Stimulated activated naive CD8-positive, alpha-beta T cell treated with anti-CD3 and anti-CD28 coated beads, Interleukin-15, amount 100 ng/mL, for 72 hours (primary cell): Measurements from ENCODE around the gene NCOA7.
"Not testable (repeated sequence)": the region's sequence is repeated elsewhere in the genome, so short reads cannot be mapped to it uniquely, and the experiment has no call there.

Experiments
- ATAC-seq: fragments of 150-1000 bp; cut with Tn5 transposase; 2 replicates; pipeline ENCODE4 v1.10.0; 2021; ENCODE audit warnings: mild to moderate bottlenecking, moderate library complexity
- DNase-seq, 2 donors: peaks; one replicate each; pipeline ENCODE4 v3.0.0; 2021 to 2022
- H3K27ac Mint-ChIP-seq, 2 donors: one replicate each; pipeline ENCODE4 v1.8.0; 2022; ENCODE audit warnings: mild to moderate bottlenecking in 2 of 2, mixed read lengths in 2 of 2, moderate library complexity in 2 of 2
- H3K27me3 Mint-ChIP-seq: one replicate; pipeline ENCODE4 v1.8.0; 2022; ENCODE audit warnings: mixed read lengths
- H3K4me1 Mint-ChIP-seq: one replicate; pipeline ENCODE4 v1.8.0; 2022; ENCODE audit warnings: mild to moderate bottlenecking, mixed read lengths
- H3K4me3 Mint-ChIP-seq, 2 donors: one replicate each; pipeline ENCODE4 v1.8.0; 2022; ENCODE audit warnings: mild to moderate bottlenecking in 2 of 2, mixed read lengths in 2 of 2, moderate library complexity in 1 of 2
- H3K9me3 Mint-ChIP-seq, 2 donors: one replicate each; pipeline ENCODE4 v1.8.0; 2022; ENCODE audit warnings: mixed read lengths in 2 of 2

NCOA7 gene

DNA sequence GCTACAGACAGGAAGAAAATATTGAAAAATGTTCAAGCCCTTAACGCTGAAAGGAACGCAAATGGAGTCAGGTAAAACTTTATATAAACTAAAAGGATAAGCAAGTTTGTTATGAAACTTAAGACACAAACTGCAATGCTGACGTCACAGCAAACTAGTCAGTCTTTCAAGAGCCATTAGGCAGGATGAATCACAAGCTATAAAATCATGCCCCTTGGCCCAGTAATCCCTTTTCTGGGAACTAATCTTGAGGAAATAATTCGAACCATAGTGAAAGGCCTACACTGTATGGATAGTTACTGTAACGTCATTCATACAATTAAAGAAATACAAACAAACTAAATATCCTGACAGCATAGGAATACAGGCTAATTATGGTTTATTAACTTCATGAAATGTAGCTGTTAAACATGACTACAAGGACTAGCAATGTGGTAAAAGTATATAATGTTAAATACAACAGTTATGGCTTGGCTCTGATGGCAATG is 123.1 kb downstream of the NCOA7 start:
- Mint-ChIP-seq H3K27me3 (no peaks in the 10 kb centered on the region), H3K9me3 (peaks cover 0 to 5% of the 10 kb centered on the region in 2 donors), H3K4me3 (no peak overlapping the region), H3K27ac (no peak overlapping the region), H3K4me1 (peaks cover 55% of the 10 kb centered on the region)
- DNase-seq: no peak
- ATAC-seq: no peak

DNA sequence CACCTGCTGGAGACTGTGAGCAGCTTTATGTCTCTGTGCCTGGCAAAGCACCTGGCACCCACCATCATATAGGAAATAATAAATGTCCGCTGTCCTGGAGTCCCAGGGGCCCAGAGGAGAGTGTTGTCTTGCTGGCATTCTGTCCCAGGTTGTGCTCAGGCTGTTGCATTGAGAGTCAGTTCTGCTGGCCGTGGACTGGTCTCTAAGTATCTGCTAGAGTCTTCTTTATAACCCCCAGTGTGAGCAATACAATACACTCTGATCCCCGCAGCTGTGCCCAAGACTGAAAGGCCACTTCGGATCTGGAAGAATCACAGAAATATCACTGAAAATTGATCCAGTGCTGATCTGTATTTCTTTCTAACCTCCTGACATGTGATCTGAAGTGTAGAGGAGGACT is 127.5 kb downstream of the NCOA7 start:
- no peaks in the 10 kb centered on the region for H3K9me3 Mint-ChIP-seq
- H3K27ac Mint-ChIP-seq: peak overlapping the region; percentile 93
- DNase-seq (no peak), ATAC-seq (no peak)
- no peaks in the 10 kb centered on the region for H3K27me3 Mint-ChIP-seq
- H3K4me1 Mint-ChIP-seq: peaks cover 46% of the 10 kb centered on the region
- H3K4me3 Mint-ChIP-seq: peak overlapping the region; percentile 76 to 90

DNA sequence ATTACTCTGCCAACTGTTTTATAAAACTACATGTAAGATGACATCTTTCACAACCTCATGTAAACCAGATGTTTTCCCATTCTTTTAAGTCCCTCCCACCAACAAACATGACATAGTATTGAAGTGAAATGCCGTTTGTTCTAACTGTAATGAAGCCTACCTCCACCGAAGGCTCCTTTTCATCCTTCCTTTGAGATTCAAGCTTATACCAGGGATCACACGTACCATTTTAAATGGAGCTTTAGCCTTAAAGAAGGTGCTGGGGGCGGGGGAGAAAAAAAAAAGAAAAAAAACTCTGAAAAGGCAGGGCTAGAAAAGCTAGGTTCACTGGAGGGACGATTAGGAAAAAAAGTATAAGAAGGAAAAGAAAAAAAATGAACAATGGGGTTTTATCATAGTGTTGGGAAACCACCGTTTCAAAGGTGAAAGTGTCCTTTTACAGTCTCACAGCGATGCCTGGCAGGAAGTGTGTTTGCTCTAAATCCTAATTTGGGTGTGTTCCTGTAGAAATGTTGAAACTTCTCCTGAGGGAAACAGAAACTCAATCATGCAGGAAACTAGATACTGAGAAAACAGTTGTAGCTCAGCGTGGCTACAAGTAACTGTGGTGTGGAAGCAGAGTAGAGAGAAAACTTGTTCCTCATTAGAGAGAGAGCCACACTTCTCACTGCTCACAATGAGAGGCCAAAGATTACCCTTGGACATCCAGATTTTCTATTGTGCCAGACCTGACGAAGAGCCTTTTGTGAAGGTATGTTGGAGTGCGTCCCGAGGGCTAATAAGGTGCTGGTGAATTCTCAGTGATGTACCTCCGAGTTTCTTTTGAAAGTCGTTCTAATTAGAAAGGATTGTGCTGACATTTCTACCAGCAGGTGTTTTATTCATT is 128.2 kb downstream of the NCOA7 start:
- Mint-ChIP-seq H3K9me3 (no peaks in the 10 kb centered on the region), H3K27ac (peak overlapping the region; percentile 93), H3K4me1 (peaks cover 53% of the 10 kb centered on the region), H3K4me3 (peak overlapping the region; percentile 76 to 90), H3K27me3 (no peaks in the 10 kb centered on the region)
- DNase-seq (peak; percentile 50 to 62), ATAC-seq (peak; percentile 95)

DNA sequence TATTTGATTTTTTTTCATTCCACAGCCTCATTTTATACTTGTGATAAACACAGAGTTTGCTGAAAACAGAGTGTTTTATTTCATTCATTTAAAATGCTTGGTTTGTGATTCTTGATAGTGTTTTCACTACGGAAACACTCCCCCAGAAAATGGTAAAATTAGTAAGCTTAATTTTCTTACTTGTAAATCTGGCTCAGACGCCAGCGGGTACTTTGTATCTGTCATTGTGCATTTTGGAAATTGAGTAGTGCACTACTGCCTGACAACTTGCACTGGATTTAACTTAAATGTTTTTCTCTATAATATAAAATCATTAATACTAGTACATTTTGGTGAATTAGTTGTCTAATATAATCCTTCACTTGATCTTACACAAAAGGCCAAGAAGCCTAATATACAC is 128.9 kb downstream of the NCOA7 start:
- peak overlapping the region; percentile 76 to 90 for H3K4me3 Mint-ChIP-seq
- peak overlapping the region; percentile 93 for H3K27ac Mint-ChIP-seq
- no peak for ATAC-seq
- no peaks in the 10 kb centered on the region for H3K27me3 Mint-ChIP-seq
- no peaks in the 10 kb centered on the region for H3K9me3 Mint-ChIP-seq
- peaks cover 57% of the 10 kb centered on the region for H3K4me1 Mint-ChIP-seq
- no peak for DNase-seq

DNA sequence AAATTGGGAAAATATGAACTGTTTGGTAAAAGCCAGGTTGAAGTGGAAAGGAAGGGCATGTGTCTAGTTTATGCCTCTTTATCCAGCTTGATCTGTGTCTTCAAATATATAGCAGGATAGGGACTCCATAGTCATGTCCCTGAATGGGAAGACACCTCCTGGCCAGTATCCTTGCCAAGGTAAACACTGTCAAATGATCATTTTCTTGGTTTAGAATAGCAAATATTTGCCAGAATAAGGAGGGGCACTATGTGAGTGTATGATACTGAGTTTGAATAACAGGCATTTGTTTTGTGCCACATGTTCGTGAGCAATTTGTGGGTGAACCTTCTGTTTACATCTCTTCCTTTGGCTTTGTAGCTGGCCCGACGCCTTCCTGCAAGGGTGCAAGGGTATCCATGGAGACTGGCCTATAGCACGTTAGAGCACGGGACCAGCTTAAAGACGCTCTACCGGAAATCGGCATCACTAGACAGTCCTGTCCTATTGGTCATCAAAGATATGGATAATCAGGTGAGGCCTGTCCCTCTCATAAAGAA is 131.6 kb downstream of the NCOA7 start:
- no peaks in the 10 kb centered on the region for H3K27me3 Mint-ChIP-seq

DNA sequence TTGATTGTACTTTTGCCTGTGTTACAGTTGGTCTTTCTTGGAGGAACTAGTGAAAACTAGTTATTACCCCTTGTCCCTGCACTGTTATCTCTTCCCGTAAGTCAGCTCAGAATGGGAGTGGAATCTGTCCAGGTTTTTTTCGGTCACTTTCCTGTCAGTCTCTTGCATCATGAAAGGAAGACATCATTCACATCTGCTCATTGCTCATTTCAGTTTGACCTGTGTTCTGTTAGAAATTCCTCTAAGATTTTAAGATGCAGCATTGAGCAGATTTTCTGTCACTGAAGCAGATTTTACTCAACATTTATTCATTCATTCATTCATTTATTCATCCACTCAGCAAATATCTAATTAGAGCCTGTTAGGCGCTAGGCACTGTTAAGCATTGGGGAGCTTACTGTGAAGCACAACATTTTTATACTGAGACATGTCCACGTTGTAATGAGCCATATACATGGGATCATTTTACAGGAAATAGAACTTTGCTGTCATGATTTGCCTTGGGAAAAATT is 132.7 kb downstream of the NCOA7 start:
- ATAC-seq: no peak
- no peak for DNase-seq
- peak overlapping the region in 1 of 2 donors; percentile 17 for H3K4me3 Mint-ChIP-seq
- H3K27ac Mint-ChIP-seq: peak overlapping the region in 1 of 2 donors; percentile 21
- H3K27me3 Mint-ChIP-seq: no peaks in the 10 kb centered on the region
- peaks cover 41% of the 10 kb centered on the region for H3K4me1 Mint-ChIP-seq
- no peaks in the 10 kb centered on the region for H3K9me3 Mint-ChIP-seq

More for the DNA sequence above, 131.6 kb downstream of the NCOA7 start:
- Mint-ChIP-seq H3K4me1 (peaks cover 51% of the 10 kb centered on the region), H3K9me3 (no peaks in the 10 kb centered on the region), H3K4me3 (no peak overlapping the region), H3K27ac (no peak overlapping the region)
- DNase-seq (no peak), ATAC-seq (no peak)

DNA sequence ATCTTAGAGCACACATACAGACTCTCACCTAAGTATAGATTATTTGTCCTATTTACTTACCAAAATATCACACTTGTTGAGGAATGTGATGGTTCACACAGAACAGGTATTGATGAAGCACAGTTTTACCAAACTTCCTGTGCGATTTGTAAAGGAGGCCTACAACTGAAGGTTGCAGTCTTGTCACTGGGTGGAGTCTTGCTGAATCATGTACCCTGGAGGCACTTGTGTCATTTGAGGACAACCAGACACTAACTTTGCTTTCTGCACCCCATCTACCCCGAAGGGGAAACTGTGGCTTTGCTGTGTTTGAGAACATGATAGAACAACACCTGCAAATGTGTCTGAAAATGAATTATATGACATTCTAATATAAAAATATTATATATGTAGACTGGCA is 133.4 kb downstream of the NCOA7 start:
- Mint-ChIP-seq H3K27ac (no peak overlapping the region), H3K4me1 (peaks cover 33% of the 10 kb centered on the region), H3K9me3 (no peaks in the 10 kb centered on the region), H3K4me3 (no peak overlapping the region), H3K27me3 (no peaks in the 10 kb centered on the region)
- no peak for DNase-seq
- ATAC-seq: peak; percentile 42

DNA sequence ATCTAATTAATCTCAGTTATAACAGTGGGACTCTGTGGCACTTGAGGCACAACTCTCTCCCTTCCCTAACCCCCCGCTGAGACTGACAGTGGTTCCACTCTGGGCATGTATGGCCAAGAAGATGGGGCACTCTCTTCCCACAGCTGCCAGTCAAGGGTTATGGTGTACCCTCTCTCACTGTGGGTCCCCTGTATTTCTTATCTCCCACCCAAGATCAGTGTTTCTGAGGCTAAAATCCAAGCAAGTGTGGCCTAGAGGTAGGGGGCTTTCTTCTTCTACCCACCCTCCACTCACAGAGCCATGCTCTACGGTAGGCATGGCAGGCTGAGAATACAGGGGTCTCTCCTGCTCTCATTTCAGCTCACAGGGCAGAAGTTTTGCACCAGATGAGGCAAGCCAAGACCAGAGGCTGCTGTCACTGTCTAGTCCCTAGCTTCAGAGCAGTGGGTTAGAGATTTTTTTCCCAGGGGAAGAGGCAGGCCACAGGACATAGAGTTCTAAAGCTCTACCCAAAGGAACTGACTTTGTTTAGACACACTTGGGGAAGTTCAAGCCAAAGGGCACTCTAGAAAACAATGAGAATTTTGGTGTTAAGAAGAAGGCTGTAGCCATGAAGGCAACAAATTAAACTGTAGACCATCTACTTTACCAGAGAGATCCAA is 134.1 kb downstream of the NCOA7 start:
- peaks cover 31% of the 10 kb centered on the region for H3K4me1 Mint-ChIP-seq

DNA sequence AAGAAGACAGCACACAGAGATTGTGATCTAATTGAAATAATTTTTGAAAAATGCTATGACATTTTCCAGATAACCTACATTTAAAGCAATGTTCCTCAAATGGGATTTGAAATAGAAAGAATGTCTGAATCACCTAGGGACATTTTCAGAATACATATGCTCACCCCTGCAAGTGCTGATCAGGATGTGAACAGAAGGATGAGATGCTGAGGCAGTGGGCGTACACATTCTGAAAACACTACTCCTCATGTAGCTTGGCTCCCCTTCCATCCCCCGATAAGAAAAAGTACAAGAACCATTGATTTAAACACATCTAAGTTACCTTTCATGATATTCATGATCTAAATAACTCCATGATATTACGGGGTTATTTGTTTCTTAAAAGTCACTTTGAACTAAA is 136.0 kb downstream of the NCOA7 start:
- no peak overlapping the region for H3K4me3 Mint-ChIP-seq
- ATAC-seq (no peak), DNase-seq (no peak)
- H3K4me1 Mint-ChIP-seq: peaks cover 31% of the 10 kb centered on the region
- no peaks in the 10 kb centered on the region for H3K27me3 Mint-ChIP-seq
- no peak overlapping the region for H3K27ac Mint-ChIP-seq
- H3K9me3 Mint-ChIP-seq: peaks cover 6 to 7% of the 10 kb centered on the region in 2 donors

More for the DNA sequence above, 134.1 kb downstream of the NCOA7 start:
- ATAC-seq: no peak
- H3K27ac Mint-ChIP-seq: no peak overlapping the region
- no peaks in the 10 kb centered on the region for H3K9me3 Mint-ChIP-seq
- H3K4me3 Mint-ChIP-seq: no peak overlapping the region
- DNase-seq: no peak
- H3K27me3 Mint-ChIP-seq: no peaks in the 10 kb centered on the region

DNA sequence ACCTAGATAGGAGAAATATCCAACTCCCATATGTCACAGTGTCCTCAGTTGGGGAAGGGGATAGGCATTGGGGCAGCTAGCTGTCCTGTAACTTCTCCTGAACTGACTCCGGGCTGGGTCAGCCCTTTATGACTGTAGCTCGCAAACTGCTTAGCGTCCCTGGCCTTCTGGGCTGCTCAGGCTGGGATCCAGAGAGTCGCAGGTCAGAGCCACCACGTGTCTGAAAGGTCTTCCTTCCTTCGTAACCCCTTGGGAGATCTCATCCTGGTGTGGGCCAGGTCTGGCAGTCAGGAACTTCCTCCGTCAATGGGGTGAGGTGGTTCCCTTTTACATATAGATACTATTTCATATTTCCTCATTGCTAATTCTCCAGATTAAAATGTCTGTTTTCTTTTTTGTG is 137.0 kb downstream of the NCOA7 start:
- no peaks in the 10 kb centered on the region for H3K27me3 Mint-ChIP-seq
- H3K9me3 Mint-ChIP-seq: peaks cover 10 to 12% of the 10 kb centered on the region in 2 donors
- no peak overlapping the region for H3K4me3 Mint-ChIP-seq
- H3K27ac Mint-ChIP-seq: no peak overlapping the region
- ATAC-seq (no peak), DNase-seq (no peak)
- H3K4me1 Mint-ChIP-seq: peaks cover 36% of the 10 kb centered on the region

DNA sequence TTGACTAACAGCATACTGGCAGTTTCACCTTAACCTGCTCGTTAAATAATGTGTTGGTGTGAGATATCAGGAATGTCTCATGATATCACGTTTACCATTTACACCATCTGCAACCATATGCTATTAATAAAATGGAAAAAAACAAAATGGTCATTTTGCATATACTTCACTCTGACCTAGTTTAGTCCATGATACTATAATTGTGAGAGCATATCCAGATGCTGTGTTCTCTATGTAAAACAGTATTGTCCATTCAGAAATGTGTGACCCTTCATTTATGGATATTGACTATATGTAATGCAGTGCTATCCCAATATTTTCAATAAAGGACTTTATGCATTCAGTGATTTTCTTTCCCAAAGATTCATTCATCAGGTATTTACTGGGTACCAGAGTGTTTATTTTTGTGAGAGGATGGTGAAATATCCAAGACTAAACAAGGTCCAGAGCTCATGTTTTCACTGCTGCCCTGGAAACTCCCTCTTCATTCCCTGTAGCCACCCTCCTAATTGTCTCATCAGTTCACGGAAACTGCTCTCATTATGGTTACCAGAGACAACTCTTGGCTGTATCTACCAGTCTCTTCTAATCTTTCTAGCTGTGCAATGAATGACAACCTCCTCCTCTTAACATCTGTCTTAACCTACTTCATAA is 140.1 kb downstream of the NCOA7 start:
- no peak for DNase-seq
- Mint-ChIP-seq H3K4me1 (peaks cover 14% of the 10 kb centered on the region), H3K27ac (peak overlapping the region in 1 of 2 donors; percentile 62), H3K27me3 (no peaks in the 10 kb centered on the region), H3K4me3 (peak overlapping the region in 1 of 2 donors; percentile 47), H3K9me3 (peaks cover 10 to 12% of the 10 kb centered on the region in 2 donors)
- no peak for ATAC-seq

DNA sequence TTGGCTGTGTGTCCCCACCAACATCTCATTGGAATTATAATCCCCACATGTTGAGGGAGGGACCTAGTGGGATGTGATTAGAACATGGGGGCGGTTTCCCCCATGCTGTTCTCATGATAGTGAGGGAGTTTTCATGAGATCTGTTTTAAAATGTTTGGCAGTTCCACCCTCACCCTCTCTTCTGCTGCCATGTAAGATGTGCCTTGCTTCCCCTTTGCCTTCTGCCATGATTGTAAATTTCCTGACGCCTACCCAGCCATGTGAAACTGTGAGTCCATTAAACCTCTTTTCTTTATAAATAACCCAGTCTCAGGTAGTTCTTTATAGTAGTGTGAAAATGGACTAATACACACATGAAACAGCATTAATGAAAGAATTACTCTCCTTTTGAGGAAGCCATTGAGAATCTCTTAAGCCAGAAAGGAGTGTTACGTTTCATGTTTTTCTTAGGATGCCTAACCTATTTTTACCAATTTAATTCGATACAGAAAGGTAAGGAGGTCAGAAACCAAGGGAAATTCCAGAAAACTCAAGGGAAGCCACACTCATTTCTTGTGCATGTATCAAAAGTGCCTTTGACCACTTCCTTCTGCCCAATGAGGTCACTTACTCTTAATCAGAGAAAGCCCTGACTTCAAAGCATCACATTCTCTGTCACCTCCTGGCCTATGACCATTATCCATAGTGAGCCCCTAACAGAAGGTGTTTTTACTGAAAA is 141.1 kb downstream of the NCOA7 start:
- ATAC-seq (peak; percentile 98), DNase-seq (peak in 1 of 2 donors; percentile 37)
- Mint-ChIP-seq H3K9me3 (peaks cover 10 to 12% of the 10 kb centered on the region in 2 donors), H3K4me3 (peak overlapping the region in 1 of 2 donors; percentile 47), H3K27ac (peak overlapping the region in 1 of 2 donors; percentile 74), H3K27me3 (no peaks in the 10 kb centered on the region), H3K4me1 (peaks cover 14% of the 10 kb centered on the region)

DNA sequence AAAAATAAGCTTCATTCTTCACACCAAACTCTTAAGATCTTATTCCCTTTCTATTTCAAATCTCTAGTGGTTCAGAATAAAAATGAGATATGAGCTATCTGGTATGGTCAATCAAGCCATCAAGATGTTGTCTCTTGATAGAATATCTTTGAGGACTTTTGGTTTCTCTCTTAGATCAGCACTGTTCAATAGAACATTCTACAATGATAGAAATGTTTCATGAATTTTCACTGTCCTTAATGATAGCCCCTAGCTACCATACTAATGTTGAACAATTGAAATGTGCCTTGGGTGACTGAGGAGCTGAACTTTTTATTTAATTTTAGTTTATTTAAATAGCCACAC is 141.7 kb downstream of the NCOA7 start:
- Mint-ChIP-seq H3K4me3 (no peak overlapping the region), H3K4me1 (peaks cover 14% of the 10 kb centered on the region), H3K27me3 (no peaks in the 10 kb centered on the region), H3K9me3 (peaks cover 10 to 12% of the 10 kb centered on the region in 2 donors), H3K27ac (no peak overlapping the region)
- DNase-seq: no peak
- ATAC-seq: peak; percentile 61

DNA sequence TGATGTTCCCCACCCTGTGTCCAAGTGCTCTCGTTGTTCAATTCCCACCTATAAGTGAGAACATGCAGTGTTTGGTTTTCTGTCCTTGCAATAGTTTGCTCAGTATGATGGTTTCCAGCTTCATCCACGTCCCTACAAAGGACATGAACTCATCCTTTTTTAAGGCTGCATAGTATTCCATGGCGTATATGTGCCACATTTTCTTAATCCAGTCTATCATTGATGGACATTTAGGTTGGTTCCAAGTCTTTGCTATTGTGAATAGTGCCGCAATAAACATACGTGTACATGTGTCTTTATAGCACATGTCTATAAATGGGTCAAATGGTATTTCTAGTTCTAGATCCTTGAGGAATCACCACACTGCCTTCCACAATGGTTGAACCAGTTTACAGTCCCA is 144.8 kb downstream of the NCOA7 start:
- not testable (repeated sequence) for ATAC-seq, DNase-seq, H3K4me3 Mint-ChIP-seq, H3K27ac Mint-ChIP-seq
- peaks cover 23% of the 10 kb centered on the region for H3K4me1 Mint-ChIP-seq
- H3K27me3 Mint-ChIP-seq: peaks cover 16% of the 10 kb centered on the region
- H3K9me3 Mint-ChIP-seq: peaks cover 10 to 12% of the 10 kb centered on the region in 2 donors

DNA sequence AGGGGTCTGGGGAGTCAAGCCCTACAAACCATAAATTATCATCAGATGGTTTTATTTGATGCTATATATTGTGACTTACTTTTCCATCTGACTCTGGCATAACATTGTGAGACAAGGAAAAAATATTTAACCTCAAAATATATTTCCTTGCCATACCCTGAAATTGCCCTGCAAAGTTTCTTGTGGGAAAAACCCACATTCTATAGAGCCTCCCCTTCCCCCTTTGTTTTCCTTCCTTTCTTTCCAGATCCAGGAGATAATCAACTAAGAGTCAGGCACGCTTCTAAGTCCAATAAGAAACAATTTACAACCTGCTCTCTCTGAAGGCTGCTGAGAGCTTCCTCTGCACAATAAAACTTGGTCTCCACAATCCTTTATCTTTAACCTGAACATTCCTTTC is 148.3 kb downstream of the NCOA7 start:
- Mint-ChIP-seq H3K9me3 (no peaks in the 10 kb centered on the region), H3K27me3 (peaks cover 30% of the 10 kb centered on the region), H3K4me3 (no peak overlapping the region), H3K4me1 (peaks cover 9% of the 10 kb centered on the region), H3K27ac (no peak overlapping the region)
- DNase-seq (no peak), ATAC-seq (no peak)
